ENCODE data around the gene NTRK2. TPM values are rescaled to one million over a fixed set of nuclear protein-coding genes. Genes with fewer than 3 reads are reported as not detected.

The NTRK2 gene
- total RNA-seq, 1 experiment from 2014 or later, result not detected

DNA sequence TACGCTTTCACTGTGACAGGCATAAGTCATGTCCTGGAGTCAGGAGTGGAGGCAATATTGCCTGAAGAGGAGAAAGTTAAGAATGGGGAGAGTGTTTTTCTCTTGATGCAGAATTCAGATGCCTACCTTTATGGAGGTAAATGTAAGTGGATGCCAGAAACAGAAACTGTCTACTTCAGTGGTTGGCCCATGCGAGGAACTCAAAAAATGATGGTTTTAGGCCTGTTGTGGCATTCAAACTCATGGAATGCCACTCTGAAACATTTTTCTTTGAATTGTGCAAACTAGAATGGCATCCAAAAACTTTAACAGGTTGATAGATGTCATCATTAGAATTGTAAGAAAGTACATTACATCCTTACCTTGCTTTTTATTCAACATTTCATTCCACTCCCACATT is 47.7 kb upstream of the NTRK2 start:
- no peaks in the 10 kb centered on the region for H3K36me3 ChIP-seq (ENCODE audit: control insufficient read depth in 1 of 2, insufficient read depth in 2 of 2, low read length in 2 of 2)
- intact Hi-C loops (cut with micrococcal nuclease), result no loop called here
- DNase-seq (ENCODE audit: low read depth, low spot score) (no peak), ATAC-seq (no peak)
- no peak for TF ChIP-seq POLR2AphosphoS5 (IDR thresholded peaks at IDR 0.05; ENCODE audit: low read depth, low read length)
- TF ChIP-seq EGR1 (IDR thresholded peaks at IDR 0.05; ENCODE audit: low read depth), result no peak
- TF ChIP-seq FOSL1 (IDR thresholded peaks at IDR 0.05; ENCODE audit: low read depth), result no peak
- no peak for TF ChIP-seq TCF7L2 (IDR thresholded peaks at IDR 0.05; ENCODE audit: borderline replicate concordance, extremely low read depth, insufficient read depth, insufficient read length)
- TF ChIP-seq, protein P1, sequence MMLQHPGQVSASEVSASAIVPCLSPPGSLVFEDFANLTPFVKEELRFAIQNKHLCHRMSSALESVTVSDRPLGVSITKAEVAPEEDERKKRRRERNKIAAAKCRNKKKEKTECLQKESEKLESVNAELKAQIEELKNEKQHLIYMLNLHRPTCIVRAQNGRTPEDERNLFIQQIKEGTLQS (IDR thresholded peaks at IDR 0.05), result no peak
- no peak for TF ChIP-seq RAD21 (IDR thresholded peaks at IDR 0.05; ENCODE audit: low read depth)
- no peak for TF ChIP-seq CBX3 (IDR thresholded peaks at IDR 0.05; ENCODE audit: low read depth)
- TF ChIP-seq, protein P2, sequence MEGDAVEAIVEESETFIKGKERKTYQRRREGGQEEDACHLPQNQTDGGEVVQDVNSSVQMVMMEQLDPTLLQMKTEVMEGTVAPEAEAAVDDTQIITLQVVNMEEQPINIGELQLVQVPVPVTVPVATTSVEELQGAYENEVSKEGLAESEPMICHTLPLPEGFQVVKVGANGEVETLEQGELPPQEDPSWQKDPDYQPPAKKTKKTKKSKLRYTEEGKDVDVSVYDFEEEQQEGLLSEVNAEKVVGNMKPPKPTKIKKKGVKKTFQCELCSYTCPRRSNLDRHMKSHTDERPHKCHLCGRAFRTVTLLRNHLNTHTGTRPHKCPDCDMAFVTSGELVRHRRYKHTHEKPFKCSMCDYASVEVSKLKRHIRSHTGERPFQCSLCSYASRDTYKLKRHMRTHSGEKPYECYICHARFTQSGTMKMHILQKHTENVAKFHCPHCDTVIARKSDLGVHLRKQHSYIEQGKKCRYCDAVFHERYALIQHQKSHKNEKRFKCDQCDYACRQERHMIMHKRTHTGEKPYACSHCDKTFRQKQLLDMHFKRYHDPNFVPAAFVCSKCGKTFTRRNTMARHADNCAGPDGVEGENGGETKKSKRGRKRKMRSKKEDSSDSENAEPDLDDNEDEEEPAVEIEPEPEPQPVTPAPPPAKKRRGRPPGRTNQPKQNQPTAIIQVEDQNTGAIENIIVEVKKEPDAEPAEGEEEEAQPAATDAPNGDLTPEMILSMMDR (IDR thresholded peaks at IDR 0.05 in 2 of 3, conservative IDR thresholded peaks at IDR 0.05 in 1 of 3; ENCODE audit: borderline replicate concordance in 1 of 3, insufficient read depth in 1 of 3, low read depth in 2 of 3, low read length in 2 of 3), result no peak
- no peak for TF ChIP-seq EZH2 (IDR thresholded peaks at IDR 0.05)
- no peak overlapping the region for H3K9ac ChIP-seq (ENCODE audit: low read length)
- H3K4me3 ChIP-seq (replicated peaks in 1 of 2; ENCODE audit: low read depth in 1 of 2, low read length in 2 of 2), result no peak overlapping the region
- H3K4me2 ChIP-seq (ENCODE audit: low read length), result no peak overlapping the region
- no peaks in the 10 kb centered on the region for H4K20me1 ChIP-seq (ENCODE audit: insufficient read depth)
- POLR2A ChIA-PET, result no interaction called here
- no TSS peak for BruUV-seq (replicated peaks)
- H3K27ac ChIP-seq (ENCODE audit: low read depth, low read length), result no peak overlapping the region
- no peak overlapping the region for H2AFZ ChIP-seq (ENCODE audit: low read depth, low read length, poor library complexity, severe bottlenecking)
- H3K4me1 ChIP-seq (ENCODE audit: control insufficient read depth in 1 of 2, insufficient read depth in 2 of 2, low read length in 2 of 2), result no peaks in the 10 kb centered on the region
- no peaks in the 10 kb centered on the region for H3K9me3 ChIP-seq (ENCODE audit: control insufficient read depth in 1 of 2, insufficient read depth in 1 of 2, low read depth in 1 of 2, low read length in 2 of 2)
- no peaks in the 10 kb centered on the region; the same call in 1 of the 2 replicates for H3K27me3 ChIP-seq (ENCODE audit: insufficient read depth, low read length)
- H3K9me2 ChIP-seq (ENCODE audit: insufficient read depth), result no peaks in the 10 kb centered on the region
- RAD21 ChIA-PET (ENCODE audit: low non-redundant PET in 1 of 2, low total read pairs in 2 of 2, uncharacterized antibody in 2 of 2, unreplicated experiment in 2 of 2), result no interaction called here
- no peaks in the 10 kb centered on the region for H3K79me2 ChIP-seq (ENCODE audit: insufficient read depth, low read length)
- CTCF ChIA-PET, result no interaction called here

DNA sequence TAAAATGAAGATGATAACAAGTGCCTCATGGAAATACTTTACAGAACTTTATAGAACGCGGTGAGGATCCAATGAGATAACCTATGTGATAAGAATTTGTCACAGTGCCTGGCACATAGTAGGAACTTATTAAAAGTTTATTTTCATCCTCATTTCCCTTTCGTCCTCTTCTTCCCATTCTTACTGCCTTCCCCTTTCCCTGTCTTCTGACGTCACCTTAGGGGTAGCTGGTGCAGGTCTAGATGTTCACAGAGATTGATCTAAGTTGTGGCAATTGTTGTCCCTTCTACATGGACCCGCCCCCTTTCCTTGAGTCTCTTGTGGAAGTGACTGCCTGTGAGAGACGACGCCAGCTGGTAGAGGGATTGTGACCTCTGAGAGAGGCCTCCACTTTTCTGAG is 46.5 kb upstream of the NTRK2 start:
- H3K9me2 ChIP-seq (ENCODE audit: insufficient read depth), result no peaks in the 10 kb centered on the region
- BruUV-seq (replicated peaks), result no TSS peak
- intact Hi-C loops (cut with micrococcal nuclease), result no loop called here
- no peak overlapping the region for H3K4me2 ChIP-seq (ENCODE audit: low read length)
- no peak overlapping the region for H3K4me3 ChIP-seq (replicated peaks in 1 of 2; ENCODE audit: low read depth in 1 of 2, low read length in 2 of 2)
- no peaks in the 10 kb centered on the region for H3K4me1 ChIP-seq (ENCODE audit: control insufficient read depth in 1 of 2, insufficient read depth in 2 of 2, low read length in 2 of 2)
- no peak for ATAC-seq
- H2AFZ ChIP-seq (ENCODE audit: low read depth, low read length, poor library complexity, severe bottlenecking), result no peak overlapping the region
- no peak overlapping the region for H3K9ac ChIP-seq (ENCODE audit: low read length)
- ChIA-PET RAD21 (ENCODE audit: low non-redundant PET in 1 of 2, low total read pairs in 2 of 2, uncharacterized antibody in 2 of 2, unreplicated experiment in 2 of 2) (no interaction called here), POLR2A (no interaction called here), CTCF (no interaction called here)
- no peaks in the 10 kb centered on the region for H3K79me2 ChIP-seq (ENCODE audit: insufficient read depth, low read length)
- H3K27ac ChIP-seq (ENCODE audit: low read depth, low read length), result no peak overlapping the region
- H3K9me3 ChIP-seq (ENCODE audit: control insufficient read depth in 1 of 2, insufficient read depth in 1 of 2, low read depth in 1 of 2, low read length in 2 of 2), result no peaks in the 10 kb centered on the region
- DNase-seq (ENCODE audit: low read depth, low spot score), result no peak
- H4K20me1 ChIP-seq (ENCODE audit: insufficient read depth), result no peaks in the 10 kb centered on the region
- no peaks in the 10 kb centered on the region; the same call in 1 of the 2 replicates for H3K27me3 ChIP-seq (ENCODE audit: insufficient read depth, low read length)
- no peaks in the 10 kb centered on the region for H3K36me3 ChIP-seq (ENCODE audit: control insufficient read depth in 1 of 2, insufficient read depth in 2 of 2, low read length in 2 of 2)
- TF ChIP-seq, protein P2 (IDR thresholded peaks at IDR 0.05 in 2 of 3, conservative IDR thresholded peaks at IDR 0.05 in 1 of 3; ENCODE audit: borderline replicate concordance in 1 of 3, insufficient read depth in 1 of 3, low read depth in 2 of 3, low read length in 2 of 3), result no peak
- TF ChIP-seq YY1 (IDR thresholded peaks at IDR 0.05; ENCODE audit: extremely low read depth, insufficient replicate concordance, low read depth, low read length), result no peak
- TF ChIP-seq SIN3A (IDR thresholded peaks at IDR 0.05; ENCODE audit: low read depth), result no peak
- no peak for TF ChIP-seq EZH2phosphoT487 (IDR thresholded peaks at IDR 0.05; ENCODE audit: borderline replicate concordance)
- TF ChIP-seq, protein P3, sequence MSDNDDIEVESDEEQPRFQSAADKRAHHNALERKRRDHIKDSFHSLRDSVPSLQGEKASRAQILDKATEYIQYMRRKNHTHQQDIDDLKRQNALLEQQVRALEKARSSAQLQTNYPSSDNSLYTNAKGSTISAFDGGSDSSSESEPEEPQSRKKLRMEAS (IDR thresholded peaks at IDR 0.05), result no peak
- TF ChIP-seq, protein P1 (IDR thresholded peaks at IDR 0.05), result no peak
- TF ChIP-seq ZNF274 (IDR thresholded peaks at IDR 0.05; ENCODE audit: low read depth, low read length), result no peak
- TF ChIP-seq CEBPB (IDR thresholded peaks at IDR 0.05; ENCODE audit: low read depth), result no peak
- no peak for TF ChIP-seq SRF (IDR thresholded peaks at IDR 0.05; ENCODE audit: low read depth)
- TF ChIP-seq EGR1 (IDR thresholded peaks at IDR 0.05; ENCODE audit: low read depth), result no peak

Data from HCT116 (cell line).